IPS-18c (cell line): Measurements from ENCODE around the gene NXPH1.

Experiments
- H3K4me3 ChIP-seq: 2 replicates; pipeline ENCODE4 v1.7.0; 2013; ENCODE audit warnings: low read depth, mild to moderate bottlenecking, low read length, moderate library complexity; ENCODE audit not compliant: insufficient read depth
- H3K9me3 ChIP-seq: one replicate; pipeline ENCODE4 v1.6.1; 2013; ENCODE audit warnings: mild to moderate bottlenecking, low read length, moderate library complexity; ENCODE audit not compliant: control insufficient read depth, insufficient read depth

Gene NXPH1

GRCh38 chr7:8433477-8434289 is at the start of gene NXPH1:
Gene NXPH1, plus strand, starts transcription at chr7:8433609.
- peak within 1 kb of the TSS; percentile 60 for H3K4me3 ChIP-seq
- H3K9me3 ChIP-seq = no peaks in the 10 kb centered on the region

- no peak overlapping the region for H3K4me3 ChIP-seq
- H3K9me3 ChIP-seq = no peaks in the 10 kb centered on the region
Measured at GRCh38 chr7:8384901-8385300, 48.5 kb upstream of the NXPH1 start.

- Histone ChIP-seq H3K9me3 (no peaks in the 10 kb centered on the region), H3K4me3 (no peak overlapping the region)
Measured at GRCh38 chr7:8386926-8387550, 46.4 kb upstream of the NXPH1 start.

- Histone ChIP-seq H3K4me3 (no peak overlapping the region), H3K9me3 (no peaks in the 10 kb centered on the region)
Measured at GRCh38 chr7:8387551-8388256, 45.7 kb upstream of the NXPH1 start.

GRCh38 chr7:8388257-8388625 is 45.2 kb upstream of the NXPH1 start:
- Histone ChIP-seq H3K4me3 (no peak overlapping the region), H3K9me3 (no peaks in the 10 kb centered on the region)

GRCh38 chr7:8389593-8390261 is 43.7 kb upstream of the NXPH1 start:
- Histone ChIP-seq H3K9me3 (no peaks in the 10 kb centered on the region), H3K4me3 (peak overlapping the region; percentile 34)

GRCh38 chr7:8390262-8390626 is 43.2 kb upstream of the NXPH1 start:
- Histone ChIP-seq H3K4me3 (peak overlapping the region; percentile 34), H3K9me3 (no peaks in the 10 kb centered on the region)

GRCh38 chr7:8391353-8392062 is 41.9 kb upstream of the NXPH1 start:
- H3K9me3 ChIP-seq = no peaks in the 10 kb centered on the region
- no peak overlapping the region for H3K4me3 ChIP-seq

GRCh38 chr7:8396294-8396693 is 37.1 kb upstream of the NXPH1 start:
- Histone ChIP-seq H3K9me3 (no peaks in the 10 kb centered on the region), H3K4me3 (no peak overlapping the region)

GRCh38 chr7:8408871-8409270 is 24.5 kb upstream of the NXPH1 start:
- Histone ChIP-seq H3K9me3 (no peaks in the 10 kb centered on the region), H3K4me3 (no peak overlapping the region)

- H3K9me3 ChIP-seq = no peaks in the 10 kb centered on the region
Measured at GRCh38 chr7:8411103-8411502, 22.3 kb upstream of the NXPH1 start.

GRCh38 chr7:8413600-8413999 is 19.8 kb upstream of the NXPH1 start:
- no peak overlapping the region for H3K4me3 ChIP-seq
- no peaks in the 10 kb centered on the region for H3K9me3 ChIP-seq

More at GRCh38 chr7:8411103-8411502, 22.3 kb upstream of the NXPH1 start:
- H3K4me3 ChIP-seq = no peak overlapping the region

GRCh38 chr7:8418629-8419245 is 14.7 kb upstream of the NXPH1 start:
- Histone ChIP-seq H3K4me3 (no peak overlapping the region), H3K9me3 (no peaks in the 10 kb centered on the region)

GRCh38 chr7:8422177-8422576 is 11.2 kb upstream of the NXPH1 start:
- no peak overlapping the region for H3K4me3 ChIP-seq
- H3K9me3 ChIP-seq = no peaks in the 10 kb centered on the region

- no peaks in the 10 kb centered on the region for H3K9me3 ChIP-seq
- no peak overlapping the region for H3K4me3 ChIP-seq
Measured at GRCh38 chr7:8423057-8423456, 10.4 kb upstream of the NXPH1 start.

- Histone ChIP-seq H3K9me3 (no peaks in the 10 kb centered on the region), H3K4me3 (no peak overlapping the region)
Measured at GRCh38 chr7:8425223-8425622, 8.2 kb upstream of the NXPH1 start.

GRCh38 chr7:8430643-8431042 is 2.8 kb upstream of the NXPH1 start:
- Histone ChIP-seq H3K9me3 (no peaks in the 10 kb centered on the region), H3K4me3 (no peak overlapping the region)
